HG02623 (cell line): Measurements from ENCODE around the gene ALKBH6.
"Not testable (repeated sequence)": the region's sequence is repeated elsewhere in the genome, so short reads cannot be mapped to it uniquely, and the experiment has no call there.

Source experiments
- ATAC-seq: cut with Tn5 transposase; IDR thresholded peaks from one replicate; pipeline ENCODE4 v1.9.1; 2021; ENCODE audit warnings: moderate library complexity; ENCODE audit not compliant: unreplicated experiment

Gene ALKBH6

GRCh38 chr19:35993923-35994598 is 20.0 kb downstream of the ALKBH6 start:
- no peak for ATAC-seq

- no peak for ATAC-seq
Observed at GRCh38 chr19:35992907-35993765, 20.9 kb downstream of the ALKBH6 start.

- ATAC-seq: no peak
Observed at GRCh38 chr19:35991731-35992450, 22.1 kb downstream of the ALKBH6 start.

- no peak for ATAC-seq
Observed at GRCh38 chr19:35990771-35991730, 23.0 kb downstream of the ALKBH6 start.

- ATAC-seq: no peak
Observed at GRCh38 chr19:35990156-35990555, 23.9 kb downstream of the ALKBH6 start.

GRCh38 chr19:35988824-35989223 is 25.2 kb downstream of the ALKBH6 start:
- no peak for ATAC-seq

GRCh38 chr19:35987571-35987896 is 26.5 kb downstream of the ALKBH6 start:
- no peak for ATAC-seq

GRCh38 chr19:35986664-35987570 is 27.1 kb downstream of the ALKBH6 start:
- no peak for ATAC-seq

GRCh38 chr19:35986111-35986510 is 27.9 kb downstream of the ALKBH6 start:
- ATAC-seq: no peak

- ATAC-seq: no peak
Observed at GRCh38 chr19:35983177-35983576, 30.8 kb downstream of the ALKBH6 start.

GRCh38 chr19:35980997-35981396 is 33.0 kb downstream of the ALKBH6 start:
- ATAC-seq: not testable (repeated sequence)

GRCh38 chr19:35978832-35979365 is 35.1 kb downstream of the ALKBH6 start:
- ATAC-seq: no peak

GRCh38 chr19:35978271-35978670 is 35.7 kb downstream of the ALKBH6 start:
- no peak for ATAC-seq

- ATAC-seq: no peak
Observed at GRCh38 chr19:35977446-35978222, 36.4 kb downstream of the ALKBH6 start.

- no peak for ATAC-seq
Observed at GRCh38 chr19:35975608-35976214, 38.3 kb downstream of the ALKBH6 start.

- no peak for ATAC-seq
Observed at GRCh38 chr19:35973487-35973886, 40.5 kb downstream of the ALKBH6 start.

- ATAC-seq: no peak
Observed at GRCh38 chr19:35966771-35967170, 47.2 kb downstream of the ALKBH6 start.

- no peak for ATAC-seq
Observed at GRCh38 chr19:35963514-35963913, 50.5 kb downstream of the ALKBH6 start.
